22Rv1 (cell line): ENCODE results near the gene STEAP1.

Source experiments
- H3K27ac ChIP-seq: fragments of 450-650 bp; 2 replicates; pipeline ENCODE4 v1.5.1; 2017
- CTCF ChIP-seq: fragments of 450-650 bp; IDR thresholded peaks from 2 replicates; pipeline ENCODE4 v1.5.1; 2017; ENCODE audit warnings: mild to moderate bottlenecking
- ZFX ChIP-seq: fragments of 450-650 bp; IDR thresholded peaks from 2 replicates; pipeline ENCODE4 v1.6.1; 2017; ENCODE audit warnings: antibody characterized with exemption, borderline replicate concordance

Gene STEAP1

DNA sequence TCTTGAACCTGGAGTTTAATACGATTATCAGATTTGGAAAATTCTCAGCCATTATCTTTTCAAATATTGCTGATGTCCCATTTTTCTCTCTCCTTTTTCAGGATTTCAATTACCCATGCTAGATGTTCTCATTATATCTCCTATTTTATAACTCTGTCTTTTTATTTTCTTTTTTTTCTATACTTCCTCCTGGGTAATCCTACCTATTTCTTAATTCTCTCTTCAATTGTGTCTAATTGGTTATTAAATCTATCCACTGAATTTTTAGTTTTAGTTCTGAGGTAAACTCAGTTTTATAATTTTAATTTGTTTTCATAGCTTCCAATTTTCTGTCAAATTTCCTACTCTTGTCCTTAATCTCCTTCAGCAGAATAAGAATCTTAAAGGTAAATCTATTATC is 15.6 kb downstream of the STEAP1 start:
- TF ChIP-seq CTCF, result no peak
- no peak for TF ChIP-seq ZFX
- H3K27ac ChIP-seq, result no peak overlapping the region

DNA sequence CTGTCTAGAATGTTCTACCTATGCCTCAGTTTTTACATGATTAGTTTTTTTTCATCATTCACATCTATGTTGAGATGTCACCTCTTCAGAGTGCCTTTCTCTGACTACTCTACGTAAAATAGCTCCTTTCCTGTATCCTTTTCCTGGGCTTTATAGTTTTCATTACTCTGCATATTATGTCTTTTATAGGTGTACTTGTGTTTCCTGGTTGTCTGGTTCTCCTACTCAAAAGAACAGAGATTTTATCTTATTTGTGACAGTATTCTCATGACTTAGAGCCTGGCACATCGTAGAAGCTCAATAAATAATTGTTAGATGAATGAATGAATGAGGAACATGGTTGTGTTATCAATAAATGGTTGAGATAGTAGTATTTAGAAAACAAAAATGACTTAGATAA is 17.9 kb downstream of the STEAP1 start:
- TF ChIP-seq ZFX (no peak), CTCF (no peak)

GRCh38 chr7:90172624-90173023 is 18.4 kb downstream of the STEAP1 start:
- TF ChIP-seq ZFX, result no peak
- no peak for TF ChIP-seq CTCF
- H3K27ac ChIP-seq, result no peak overlapping the region

More for the DNA sequence above, 17.9 kb downstream of the STEAP1 start:
- no peak overlapping the region for H3K27ac ChIP-seq

GRCh38 chr7:90173127-90173844 is 19.0 kb downstream of the STEAP1 start:
- no peak overlapping the region for H3K27ac ChIP-seq
- no peak for TF ChIP-seq CTCF
- TF ChIP-seq ZFX, result no peak

- TF ChIP-seq CTCF, result no peak
- TF ChIP-seq ZFX, result no peak
Observed at GRCh38 chr7:90175667-90176066, 21.4 kb downstream of the STEAP1 start.

DNA sequence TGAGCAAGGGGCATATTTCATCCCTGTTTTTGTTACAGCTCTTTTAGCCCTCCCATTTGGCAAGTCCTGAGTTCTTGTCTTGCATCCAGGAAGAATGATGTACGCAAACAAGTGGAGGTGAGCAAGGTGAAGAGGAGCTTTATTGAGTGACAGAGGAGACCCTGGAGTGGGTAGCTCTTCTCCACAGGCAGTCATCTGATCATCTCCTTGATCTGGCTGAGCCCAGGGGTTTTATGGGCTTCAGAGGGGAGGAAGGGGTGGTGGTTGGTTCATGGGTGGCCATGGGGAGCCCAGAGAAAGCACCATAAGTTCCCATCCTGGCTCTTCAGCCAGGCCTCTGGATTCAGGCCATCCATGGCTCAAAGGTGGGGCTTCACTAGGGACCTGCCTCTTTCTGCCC is 21.9 kb downstream of the STEAP1 start:
- no peak for TF ChIP-seq ZFX
- no peak for TF ChIP-seq CTCF
- H3K27ac ChIP-seq, result no peak overlapping the region

More at GRCh38 chr7:90175667-90176066, 21.4 kb downstream of the STEAP1 start:
- H3K27ac ChIP-seq, result no peak overlapping the region

- TF ChIP-seq CTCF, result no peak
- TF ChIP-seq ZFX, result no peak
- no peak overlapping the region for H3K27ac ChIP-seq
Observed at GRCh38 chr7:90178166-90178565, 23.9 kb downstream of the STEAP1 start.
